Measurements from ENCODE around the gene BCAS1.

The BCAS1 gene

DNA sequence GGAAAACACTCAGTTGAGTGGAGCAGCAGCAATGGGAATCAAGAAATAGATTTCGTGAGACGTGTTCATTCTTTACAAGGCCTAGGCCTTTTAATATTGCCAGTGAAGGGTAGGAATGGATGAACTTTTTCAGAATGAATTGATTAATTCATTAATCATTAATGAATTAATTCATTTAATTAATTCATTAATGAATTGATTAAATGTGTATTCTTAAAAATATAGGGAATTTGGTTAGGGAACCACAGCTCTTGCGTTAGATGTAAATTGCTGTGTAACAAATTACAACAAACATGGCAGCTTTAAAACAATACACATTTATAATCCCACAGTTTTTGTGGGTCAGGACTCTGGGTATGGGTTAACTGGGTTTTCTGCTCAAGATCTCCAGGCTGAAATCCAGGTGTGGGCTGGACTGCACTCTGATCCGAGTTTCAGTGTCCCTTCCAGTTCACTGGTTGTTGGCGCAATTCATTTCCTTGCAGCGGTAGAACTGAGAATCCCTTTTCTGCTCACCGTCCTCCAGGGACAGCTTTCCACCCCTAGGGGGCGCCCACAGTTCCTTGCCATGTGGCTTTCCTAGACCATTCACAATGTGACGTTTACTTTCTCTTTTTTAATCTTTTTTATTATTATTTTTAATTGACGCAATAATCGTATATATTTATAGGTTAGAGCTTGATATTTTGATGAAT lies 32.8 kb upstream of the BCAS1 start:
- DNase-seq, result peak; percentile 46

- no peak for DNase-seq
These were observed 32.1 kb upstream of the BCAS1 start for GRCh38 chr20:54102543-54102942.

DNA sequence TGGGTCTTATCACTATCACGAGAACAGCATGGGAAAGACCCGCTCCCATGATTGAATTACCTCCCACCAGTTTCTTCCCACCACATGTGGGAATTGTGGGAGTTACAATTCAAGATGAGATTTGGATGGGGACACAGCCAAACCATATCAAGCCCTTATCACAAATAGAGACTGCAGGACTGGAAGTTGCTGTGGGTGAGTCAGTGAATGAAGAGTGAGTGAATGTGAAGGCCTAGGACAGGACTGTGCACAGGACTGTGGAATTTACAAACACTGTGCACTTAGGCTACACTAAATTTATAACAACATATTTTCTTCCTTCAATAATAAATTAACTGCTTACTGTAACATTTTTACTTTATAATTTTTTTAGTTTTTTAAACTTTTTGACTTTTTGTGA lies 30.2 kb upstream of the BCAS1 start:
- no peak for DNase-seq

DNA sequence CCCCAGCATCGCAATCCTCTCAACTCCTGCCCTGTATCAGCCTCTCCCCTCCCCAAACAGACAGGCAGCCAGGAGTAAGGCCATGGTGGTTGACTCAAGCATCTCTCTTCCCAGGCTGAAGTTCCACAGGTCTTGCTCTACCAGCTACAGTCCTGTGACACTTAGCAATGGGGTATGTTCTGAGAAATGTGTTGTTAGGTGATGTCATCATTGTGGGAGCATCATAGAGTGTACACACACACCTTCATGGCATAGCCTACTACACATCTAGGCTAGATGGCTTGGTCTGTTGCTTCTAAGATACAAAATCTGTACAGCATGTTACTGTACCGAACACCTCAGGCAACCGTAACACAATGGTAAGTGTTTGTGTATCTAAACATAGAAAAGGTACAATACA lies 29.5 kb upstream of the BCAS1 start:
- DNase-seq, result no peak

GRCh38 chr20:54098047-54098446 lies 27.7 kb upstream of the BCAS1 start:
- DNase-seq, result no peak

GRCh38 chr20:54097236-54097529 lies 26.8 kb upstream of the BCAS1 start:
- DNase-seq, result no peak

GRCh38 chr20:54095824-54096223 lies 25.4 kb upstream of the BCAS1 start:
- no peak for DNase-seq

GRCh38 chr20:54094268-54094580 lies 23.8 kb upstream of the BCAS1 start:
- no peak for DNase-seq

DNA sequence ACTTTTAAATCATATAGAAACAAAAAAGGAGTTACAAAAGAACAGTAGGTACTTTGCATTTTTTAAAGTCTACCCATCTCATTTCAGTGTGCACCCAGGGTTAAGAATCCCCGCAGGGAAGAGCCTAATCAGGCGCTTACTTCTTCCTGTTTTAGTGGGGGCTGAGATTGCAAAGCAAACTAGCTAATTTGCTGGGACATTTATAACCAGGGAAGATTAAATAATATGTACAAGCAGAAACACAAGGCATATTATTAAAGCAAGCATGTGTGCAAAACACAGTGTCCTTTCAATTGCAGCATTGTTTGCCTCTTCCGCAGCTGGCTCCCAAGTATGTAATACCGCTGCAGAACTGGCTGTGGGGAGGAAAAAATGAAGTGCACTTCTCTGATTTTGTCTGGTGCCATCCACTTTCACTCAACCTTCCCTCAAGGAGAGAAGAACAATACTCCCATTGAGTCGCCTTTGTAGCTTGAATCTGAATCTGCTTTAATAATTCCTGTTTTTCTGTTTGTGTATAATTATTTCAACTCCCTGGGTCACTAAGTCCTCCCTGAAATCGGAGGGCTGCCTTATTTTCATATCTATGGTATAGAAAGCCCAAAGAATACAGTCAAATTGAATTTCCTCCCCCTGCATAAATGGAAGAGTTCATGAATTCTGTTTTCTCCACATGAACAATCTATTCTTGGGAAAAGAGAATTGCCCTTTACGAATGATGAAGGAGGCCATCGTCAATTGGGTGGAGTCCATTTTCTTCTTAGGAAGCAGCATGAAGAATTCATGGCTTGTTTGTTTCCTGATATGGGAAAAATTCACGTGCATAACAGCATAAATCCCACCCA lies 23.3 kb upstream of the BCAS1 start:
- no peak for DNase-seq

DNA sequence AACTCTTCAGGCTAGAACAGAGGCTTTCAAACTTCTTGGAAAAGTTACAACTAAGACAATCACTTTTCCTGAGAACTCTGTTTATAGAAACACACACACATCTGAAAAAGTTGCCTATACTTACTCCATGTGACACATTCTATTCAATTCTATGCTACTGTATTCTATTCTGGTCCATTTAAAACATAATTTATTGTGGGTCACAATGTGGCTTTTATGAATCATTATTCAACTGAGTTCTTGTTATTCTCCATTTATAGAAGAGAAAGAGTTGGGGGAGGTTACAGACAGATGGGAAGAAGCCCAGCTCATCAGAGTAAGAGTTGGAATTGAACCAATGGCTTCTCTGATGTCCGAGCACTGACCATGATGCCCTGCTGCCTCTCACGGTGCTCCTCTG lies 21.6 kb upstream of the BCAS1 start:
- DNase-seq, result peak; percentile 18

- no peak for DNase-seq
These were observed 20.7 kb upstream of the BCAS1 start for GRCh38 chr20:54091120-54091480.

DNA sequence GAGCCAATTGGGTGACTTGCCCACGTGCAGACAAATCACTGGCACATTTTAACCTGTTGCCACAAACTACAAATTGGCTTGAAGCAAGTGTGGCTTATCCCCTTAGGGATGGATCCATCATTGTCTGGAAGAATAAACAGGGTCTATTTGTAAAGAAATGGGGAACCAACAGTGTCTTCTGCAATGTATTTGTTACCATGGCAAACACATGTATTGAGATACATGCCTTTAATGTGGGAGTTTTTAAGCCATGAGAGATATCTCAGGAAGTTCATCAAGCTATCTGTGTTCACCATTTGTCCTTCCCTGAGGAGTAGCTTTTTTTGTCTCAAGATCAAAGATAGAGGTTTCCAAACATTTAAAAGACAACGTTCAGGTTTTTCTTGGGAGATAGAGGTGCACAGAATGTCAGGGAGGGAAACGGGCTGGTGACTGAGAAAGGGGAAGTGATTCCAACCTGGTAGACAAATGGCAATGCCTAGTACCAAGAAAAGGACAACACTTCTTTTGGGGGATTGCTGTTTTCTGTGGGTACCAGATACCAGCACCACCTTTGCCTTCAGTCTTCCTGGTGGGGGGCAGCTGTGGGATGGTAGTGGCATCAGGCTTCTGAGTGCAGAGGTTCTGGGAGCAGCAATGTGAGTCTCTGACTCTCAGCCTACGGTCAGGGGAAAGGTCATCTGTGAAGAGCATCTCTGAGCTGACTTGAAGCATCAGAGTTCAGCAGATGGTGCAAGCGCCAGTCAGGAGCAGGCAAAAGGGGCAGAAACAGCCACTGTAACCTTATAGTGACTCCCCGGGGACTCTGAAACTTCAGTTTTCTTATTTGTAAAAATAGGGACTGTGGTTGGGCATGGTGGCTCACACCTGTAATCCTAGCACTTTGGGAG lies 20.1 kb upstream of the BCAS1 start:
- no peak for DNase-seq

DNA sequence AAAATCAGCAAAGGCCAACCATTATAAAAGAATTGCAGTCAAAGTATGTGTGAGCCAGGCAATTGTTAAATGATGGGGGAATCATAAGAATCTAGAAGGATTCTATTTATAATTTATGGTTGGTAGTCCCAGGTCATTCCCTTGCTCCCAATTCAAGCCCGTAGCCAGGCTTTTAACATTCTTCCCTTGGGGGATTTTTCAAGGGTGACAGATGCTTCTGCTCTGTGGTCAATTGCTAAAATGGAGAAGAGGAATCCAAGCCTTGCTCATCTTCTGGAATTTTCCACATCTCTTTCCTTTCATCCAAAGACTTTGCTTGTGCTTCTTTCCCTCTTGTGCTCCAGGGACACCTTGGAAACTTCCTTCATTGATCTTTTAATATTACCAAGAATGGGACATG lies 18.0 kb upstream of the BCAS1 start:
- DNase-seq, result peak; percentile 41

- DNase-seq, result peak; percentile 69
These were observed 16.2 kb upstream of the BCAS1 start for GRCh38 chr20:54086507-54087039.

- no peak for DNase-seq
These were observed 15.5 kb upstream of the BCAS1 start for GRCh38 chr20:54085910-54086309.

DNA sequence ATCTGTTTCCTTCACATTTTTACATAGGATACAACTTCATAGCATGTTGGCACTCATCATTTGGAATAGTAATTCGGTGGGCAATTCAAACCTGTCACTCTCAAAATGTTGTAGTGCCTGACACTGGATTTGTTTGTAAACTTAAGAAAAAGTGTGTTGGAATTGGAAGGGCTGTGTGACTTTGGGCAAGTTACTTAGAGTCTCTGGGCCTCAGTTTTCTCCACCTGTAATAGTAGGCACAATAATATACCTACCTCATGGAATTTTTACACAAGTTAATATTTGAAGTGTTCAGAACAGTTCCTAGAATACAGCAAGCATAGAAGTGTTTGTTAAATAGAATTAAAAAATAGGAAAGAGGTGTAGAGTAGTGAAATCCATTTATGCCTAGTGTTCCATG lies 15.0 kb upstream of the BCAS1 start:
- DNase-seq, result no peak

DNA sequence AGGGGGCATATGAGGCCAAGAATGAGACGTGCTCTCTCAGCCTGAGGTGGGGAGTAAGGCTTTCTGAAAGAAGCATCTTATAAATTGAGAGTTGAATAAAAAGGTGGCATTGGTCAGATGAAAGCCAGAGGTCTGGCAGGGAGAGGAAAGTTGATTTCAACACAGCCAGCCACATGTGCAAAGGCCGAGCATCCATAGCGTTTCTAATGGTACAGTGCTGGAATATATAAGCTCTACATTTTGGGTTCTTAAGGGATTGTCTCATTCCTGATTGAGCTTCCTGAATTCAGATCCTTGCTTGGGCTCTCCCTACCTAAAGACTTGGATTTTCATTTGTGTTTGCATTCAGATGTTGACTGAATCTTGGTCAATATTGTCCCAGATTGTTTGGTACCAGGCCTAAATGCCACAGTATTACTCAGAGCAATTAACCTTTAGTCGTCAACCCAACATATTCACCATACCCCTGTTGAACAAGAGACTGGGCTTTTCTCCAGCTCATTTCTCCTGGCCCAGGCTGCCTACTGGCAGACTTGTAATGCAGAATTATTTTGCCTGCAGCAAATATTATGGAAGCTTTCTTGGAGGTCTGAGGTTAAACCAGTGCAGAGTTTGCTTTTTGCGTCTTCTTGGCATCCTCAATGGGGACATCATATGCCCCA lies 14.5 kb upstream of the BCAS1 start:
- DNase-seq, result no peak

GRCh38 chr20:54084193-54084592 lies 13.8 kb upstream of the BCAS1 start:
- no peak for DNase-seq

- DNase-seq, result no peak
These were observed 13.1 kb upstream of the BCAS1 start for GRCh38 chr20:54083459-54083858.

GRCh38 chr20:54082100-54082499 lies 11.7 kb upstream of the BCAS1 start:
- no peak for DNase-seq

DNA sequence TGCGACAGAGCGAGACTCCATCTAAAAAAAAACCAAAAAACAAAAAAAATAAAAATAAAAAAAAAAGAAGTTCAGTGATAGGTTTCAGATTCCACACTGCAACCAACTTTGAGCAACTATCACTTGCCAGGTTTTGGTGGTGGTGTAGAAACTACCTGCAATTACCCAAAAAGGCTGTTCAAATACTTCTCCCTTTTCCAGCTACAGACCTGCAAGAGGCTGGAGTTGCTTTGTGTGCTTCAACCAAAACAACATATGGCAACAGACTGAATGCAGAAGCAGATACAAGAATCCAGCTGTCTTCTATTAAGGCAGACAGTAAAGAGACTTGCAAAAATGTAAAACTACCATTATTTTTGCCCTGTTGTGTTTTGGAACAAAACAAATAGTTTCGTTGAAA lies 9.3 kb upstream of the BCAS1 start:
- DNase-seq, result no peak

DNA sequence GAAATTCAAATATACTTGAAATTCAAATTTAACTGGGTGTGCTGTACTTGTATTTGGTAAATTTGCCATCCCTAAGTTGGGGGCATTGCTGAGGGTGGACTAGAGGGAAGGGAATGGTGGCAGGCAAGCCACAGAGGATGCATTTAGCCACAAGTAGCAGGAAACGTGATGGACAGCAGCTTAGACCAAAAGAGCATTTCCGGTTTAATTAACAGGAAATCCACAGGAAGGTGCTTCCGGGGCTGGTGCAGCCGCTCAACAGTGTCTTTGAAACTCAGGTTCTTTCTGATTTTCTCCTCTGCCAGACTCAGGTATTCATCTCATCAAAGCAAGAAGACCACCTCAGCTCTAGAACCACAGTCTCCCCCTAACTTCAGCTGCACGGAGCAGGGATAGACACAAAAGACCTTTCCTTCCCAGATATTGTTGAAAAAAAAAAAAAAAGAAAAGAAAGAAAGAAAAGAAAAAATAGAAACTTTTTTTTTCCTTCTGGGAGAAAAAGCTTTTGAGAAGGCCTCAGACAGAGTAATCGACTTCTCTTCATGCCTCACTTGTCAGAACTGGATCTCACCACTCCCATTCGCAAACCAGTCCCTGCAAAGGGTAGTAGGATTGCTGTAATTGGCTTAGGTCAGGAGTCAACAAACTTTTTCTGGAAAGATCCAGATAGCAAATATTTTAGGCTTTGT lies 8.0 kb upstream of the BCAS1 start:
- DNase-seq, result no peak

DNA sequence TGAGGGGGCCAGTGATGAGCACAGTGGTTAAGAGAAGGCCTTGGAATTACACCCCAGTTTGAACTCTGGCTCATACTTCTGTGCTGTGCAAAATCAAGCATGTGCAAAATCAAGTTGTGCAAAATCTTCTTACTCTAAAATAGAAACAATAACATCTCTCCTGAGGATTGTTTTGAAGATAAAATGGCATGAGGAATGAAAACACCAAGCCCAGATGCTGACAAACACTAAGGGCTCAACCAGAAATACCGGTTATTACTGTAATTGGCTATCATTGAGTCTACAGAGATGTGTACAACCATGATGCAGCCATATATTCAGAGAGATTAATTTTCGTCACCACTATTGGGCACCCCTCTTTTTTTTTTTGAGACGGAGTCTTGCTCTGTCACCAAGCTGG lies 5.9 kb upstream of the BCAS1 start:
- DNase-seq, result no peak

Measured in fibroblast of skin of right quadriceps (primary cell).